NB4 (cell line): ENCODE results near the gene MPP2.

ENCODE experiments used
- DNase-seq: peaks from one replicate; pipeline ENCODE4 v3.0.0; 2010; ENCODE audit warnings: low read depth
- H3K4me3 ChIP-seq: one replicate; pipeline ENCODE4 v1.5.1; 2011; ENCODE audit warnings: mild to moderate bottlenecking, low read depth, low read length, moderate library complexity
- CTCF ChIP-seq: IDR thresholded peaks from one replicate; pipeline ENCODE4 v1.5.1; 2012; ENCODE audit warnings: low read depth, low read length
- MAX ChIP-seq: IDR thresholded peaks from 2 replicates; pipeline ENCODE4 v1.6.1; 2011; ENCODE audit warnings: low read depth, low read length
- MYC ChIP-seq: IDR thresholded peaks from 2 replicates; pipeline ENCODE4 v1.6.1; 2011; ENCODE audit warnings: low read depth, low read length
- POLR2A ChIP-seq: IDR thresholded peaks from 2 replicates; pipeline ENCODE4 v1.6.1; 2011; ENCODE audit warnings: mild to moderate bottlenecking; ENCODE audit not compliant: insufficient read length; ENCODE audit errors: extremely low read depth

Gene MPP2

GRCh38 chr17:43892647-43892952 is 14.7 kb downstream of the MPP2 start:
- no peak for DNase-seq
- no peak overlapping the region for H3K4me3 ChIP-seq
- TF ChIP-seq MYC (no peak), MAX (no peak), CTCF (no peak), POLR2A (no peak)

GRCh38 chr17:43891851-43892646 is 15.3 kb downstream of the MPP2 start:
- TF ChIP-seq MYC (no peak), MAX (no peak), CTCF (no peak)
- H3K4me3 ChIP-seq: no peak overlapping the region
- DNase-seq: no peak

- no peak overlapping the region for H3K4me3 ChIP-seq
- DNase-seq: no peak
- TF ChIP-seq POLR2A (no peak), MAX (no peak), CTCF (no peak), MYC (no peak)
Observed at GRCh38 chr17:43890240-43890639, 17.1 kb downstream of the MPP2 start.

GRCh38 chr17:43888548-43888947 is 18.8 kb downstream of the MPP2 start:
- no peak overlapping the region for H3K4me3 ChIP-seq
- DNase-seq: no peak
- TF ChIP-seq CTCF: no peak
- TF ChIP-seq MAX: no peak
- no peak for TF ChIP-seq MYC
- TF ChIP-seq POLR2A: no peak

- TF ChIP-seq MYC (no peak), POLR2A (no peak), CTCF (no peak), MAX (no peak)
- DNase-seq: no peak
Observed at GRCh38 chr17:43882761-43883415, 24.4 kb downstream of the MPP2 start.

More at GRCh38 chr17:43882761-43883415, 24.4 kb downstream of the MPP2 start:
- H3K4me3 ChIP-seq: no peak overlapping the region
